RWPE1 (cell line): ENCODE measurements around the gene CLEC4F.

Experiments
- CTCF ChIA-PET: fragments of 350-600 bp; sonication (Branson Sonifier 250); formaldehyde crosslinking; extraction: SDS; loops from one replicate; lab custom pipeline; 2021; lab: Yijun Ruan, JAX
- POLR2A ChIA-PET: fragments of 400-600 bp; formaldehyde crosslinking; extraction: SDS; loops from one replicate; lab custom pipeline; 2020; ENCODE audit warnings: antibody characterized with exemption; ENCODE audit not compliant: low non-redundant PET; lab: Yijun Ruan, JAX
- DNase-seq: peaks from one replicate; pipeline ENCODE4 v3.0.0; 2012; ENCODE audit warnings: low spot score
- H3K27ac ChIP-seq: fragments of 450-650 bp; 2 replicates; pipeline ENCODE4 v1.5.1; 2017
- CTCF ChIP-seq: fragments of 450-650 bp; conservative IDR thresholded peaks from 2 replicates; pipeline ENCODE4 v1.5.1; 2017; ENCODE audit warnings: low read depth, mild to moderate bottlenecking

Gene CLEC4F

GRCh38 chr2:70851704-70852103 lies 31.3 kb upstream of the CLEC4F start:
- TF ChIP-seq CTCF = no peak
- no peak for DNase-seq
- H3K27ac ChIP-seq = no peak overlapping the region
- ChIA-PET CTCF (no interaction called here), POLR2A (no interaction called here)

- DNase-seq = no peak
- H3K27ac ChIP-seq = no peak overlapping the region
- ChIA-PET CTCF (interaction anchor here (0.6 kb wide), 1 partner anchor 39 kb away, joined by 3 read pairs; no protein-coding TSS in a partner anchor), POLR2A (no interaction called here)
- TF ChIP-seq CTCF = no peak
These were observed 30.5 kb upstream of the CLEC4F start for GRCh38 chr2:70850925-70851324.

GRCh38 chr2:70842401-70842800 lies 22.0 kb upstream of the CLEC4F start:
- CTCF ChIA-PET = interaction anchor here (0.6 to 0.9 kb wide), 2 partner anchors 19 to 106 kb away, joined by 3 read pairs; no protein-coding TSS in a partner anchor
- no peak for TF ChIP-seq CTCF
- H3K27ac ChIP-seq = no peak overlapping the region
- no peak for DNase-seq
- POLR2A ChIA-PET = no interaction called here

GRCh38 chr2:70837980-70838925 lies 17.9 kb upstream of the CLEC4F start:
- no peak overlapping the region for H3K27ac ChIP-seq
- no peak for DNase-seq
- ChIA-PET CTCF (interaction anchor here (1.0 kb wide), 1 partner anchor 23 kb away, joined by 4 read pairs; no protein-coding TSS in a partner anchor), POLR2A (no interaction called here)
- TF ChIP-seq CTCF = no peak

GRCh38 chr2:70835643-70836042 lies 15.2 kb upstream of the CLEC4F start, which contains the start of gene CD207:
TSS of gene CD207 (minus strand) at chr2:70835816. CDS start at chr2:70835776, 40 bp downstream.
- ChIA-PET CTCF (interaction anchor here (0.6 kb wide), 1 partner anchor 14 kb away, joined by 4 read pairs; no protein-coding TSS in a partner anchor), POLR2A (no interaction called here)
- DNase-seq = no peak
- no peak within 1 kb of the TSS for H3K27ac ChIP-seq
- no peak for TF ChIP-seq CTCF

- ChIA-PET CTCF (no interaction called here), POLR2A (no interaction called here)
- H3K27ac ChIP-seq = no peak overlapping the region
- no peak for TF ChIP-seq CTCF
- DNase-seq = no peak
These were observed 14.5 kb upstream of the CLEC4F start for GRCh38 chr2:70834881-70835280.
